ENCODE data around the gene SUPT20HL1. TPM values are rescaled to one million over a fixed set of nuclear protein-coding genes. Genes with fewer than 3 reads are reported as not detected.
A peak's percentile ranks its signal among the peaks of the same experiment; 100 is the strongest.

Gene SUPT20HL1
- total and polyA plus RNA-seq, 12 donors: 0.17 TPM; not detected in 11

DNA sequence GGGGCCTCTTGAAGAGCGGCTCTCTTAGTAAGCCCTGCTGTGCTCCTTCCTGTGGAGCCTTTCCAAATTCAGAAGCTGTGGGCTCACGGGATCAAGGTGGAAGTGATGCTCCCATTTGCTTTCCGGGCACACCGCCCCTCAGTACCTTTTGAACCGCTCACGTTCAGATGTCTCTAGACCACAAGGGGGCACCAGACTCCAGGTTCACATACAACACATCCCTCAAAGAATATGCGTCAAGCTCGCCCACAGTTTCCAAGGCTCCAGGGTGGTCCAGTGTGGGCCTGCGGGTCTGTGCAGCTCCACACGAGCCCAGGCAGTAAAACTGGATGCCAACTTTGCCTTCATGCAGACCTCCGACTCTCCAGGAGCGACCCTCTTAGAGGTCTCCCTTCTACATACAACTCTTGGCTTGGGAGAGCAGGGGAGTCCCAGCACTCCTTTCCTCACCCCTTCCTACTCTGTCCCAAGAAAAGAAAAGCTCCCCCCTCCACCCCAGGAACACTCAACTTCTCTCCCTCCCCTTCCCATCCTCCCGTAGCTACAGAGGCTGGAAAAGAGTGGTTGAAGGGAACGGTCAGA lies 11.0 kb downstream of the SUPT20HL1 start:
- Histone ChIP-seq H3K27me3 (peaks cover 27% of the 10 kb centered on the region), H3K27ac (no peak overlapping the region), H3K4me1 (replicated peaks in 1 of 2) (no peaks in the 10 kb centered on the region), H3K9me3 (replicated peaks in 1 of 3) (no peaks in the 10 kb centered on the region), H3K36me3 (replicated peaks in 1 of 2) (no peaks in the 10 kb centered on the region), H3K4me3 (no peak overlapping the region)
- 17 to 26% (median 17%) methylated on average over 9 to 14 of the region's 14 CpGs for WGBS, 4 donors
- TF ChIP-seq, protein P1, sequence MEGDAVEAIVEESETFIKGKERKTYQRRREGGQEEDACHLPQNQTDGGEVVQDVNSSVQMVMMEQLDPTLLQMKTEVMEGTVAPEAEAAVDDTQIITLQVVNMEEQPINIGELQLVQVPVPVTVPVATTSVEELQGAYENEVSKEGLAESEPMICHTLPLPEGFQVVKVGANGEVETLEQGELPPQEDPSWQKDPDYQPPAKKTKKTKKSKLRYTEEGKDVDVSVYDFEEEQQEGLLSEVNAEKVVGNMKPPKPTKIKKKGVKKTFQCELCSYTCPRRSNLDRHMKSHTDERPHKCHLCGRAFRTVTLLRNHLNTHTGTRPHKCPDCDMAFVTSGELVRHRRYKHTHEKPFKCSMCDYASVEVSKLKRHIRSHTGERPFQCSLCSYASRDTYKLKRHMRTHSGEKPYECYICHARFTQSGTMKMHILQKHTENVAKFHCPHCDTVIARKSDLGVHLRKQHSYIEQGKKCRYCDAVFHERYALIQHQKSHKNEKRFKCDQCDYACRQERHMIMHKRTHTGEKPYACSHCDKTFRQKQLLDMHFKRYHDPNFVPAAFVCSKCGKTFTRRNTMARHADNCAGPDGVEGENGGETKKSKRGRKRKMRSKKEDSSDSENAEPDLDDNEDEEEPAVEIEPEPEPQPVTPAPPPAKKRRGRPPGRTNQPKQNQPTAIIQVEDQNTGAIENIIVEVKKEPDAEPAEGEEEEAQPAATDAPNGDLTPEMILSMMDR (IDR thresholded peaks at IDR 0.05): peak; percentile 20 to 58 (median 36)
- no peak for TF ChIP-seq POLR2A (IDR thresholded peaks at IDR 0.05)
- intact Hi-C loops (cut with DNase I): no loop called here
- peak; percentile 23 to 73 (median 54) for DNase-seq

DNA sequence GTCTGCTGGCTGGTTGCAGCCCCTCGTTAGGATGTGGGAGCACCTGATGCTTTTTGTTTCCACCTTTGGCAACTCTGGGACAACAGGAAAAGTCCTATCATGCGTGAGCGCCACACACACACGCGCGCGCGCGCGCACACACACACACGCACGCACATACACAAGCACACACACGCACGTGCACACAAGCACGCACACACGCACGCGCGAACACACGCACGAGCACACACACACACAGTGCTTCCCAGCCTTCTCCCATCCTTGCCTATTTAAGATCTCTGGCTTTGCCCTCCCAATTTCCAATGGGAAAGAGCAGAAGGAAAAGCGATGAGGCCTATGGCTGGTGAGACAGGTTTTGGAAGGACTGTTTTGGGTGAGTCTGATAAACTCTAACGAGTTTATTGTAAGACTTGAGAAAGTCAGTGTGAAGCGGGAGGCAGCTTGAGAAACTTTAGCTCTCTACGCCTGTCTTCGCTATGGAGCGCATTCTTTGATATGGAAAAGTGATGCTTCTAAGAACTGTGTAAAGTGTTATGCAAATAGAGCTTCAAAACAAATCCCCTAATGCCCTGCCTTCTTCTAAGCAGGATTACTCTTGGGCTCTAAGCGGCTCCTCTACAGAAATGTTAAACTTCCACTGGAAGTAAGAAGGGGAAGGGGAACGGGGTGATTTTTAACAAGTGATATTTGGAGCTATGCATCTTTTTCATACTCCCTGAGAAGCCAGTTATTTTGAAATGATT lies 11.8 kb downstream of the SUPT20HL1 start:
- H3K27ac ChIP-seq: no peak overlapping the region
- no peaks in the 10 kb centered on the region for H3K36me3 ChIP-seq (replicated peaks in 1 of 2)
- H3K4me1 ChIP-seq (replicated peaks in 1 of 2): no peaks in the 10 kb centered on the region
- H3K4me3 ChIP-seq: no peak overlapping the region
- H3K9me3 ChIP-seq (replicated peaks in 1 of 3): no peaks in the 10 kb centered on the region
- H3K27me3 ChIP-seq: peaks cover 30% of the 10 kb centered on the region
- no peak for DNase-seq
- TF ChIP-seq, protein P1 (IDR thresholded peaks at IDR 0.05): no peak
- TF ChIP-seq POLR2A (IDR thresholded peaks at IDR 0.05): no peak
- intact Hi-C loops (cut with DNase I): no loop called here
- WGBS, 4 donors: 58 to 72% (median 69%) methylated on average over 24 to 29 of the region's 29 CpGs

DNA sequence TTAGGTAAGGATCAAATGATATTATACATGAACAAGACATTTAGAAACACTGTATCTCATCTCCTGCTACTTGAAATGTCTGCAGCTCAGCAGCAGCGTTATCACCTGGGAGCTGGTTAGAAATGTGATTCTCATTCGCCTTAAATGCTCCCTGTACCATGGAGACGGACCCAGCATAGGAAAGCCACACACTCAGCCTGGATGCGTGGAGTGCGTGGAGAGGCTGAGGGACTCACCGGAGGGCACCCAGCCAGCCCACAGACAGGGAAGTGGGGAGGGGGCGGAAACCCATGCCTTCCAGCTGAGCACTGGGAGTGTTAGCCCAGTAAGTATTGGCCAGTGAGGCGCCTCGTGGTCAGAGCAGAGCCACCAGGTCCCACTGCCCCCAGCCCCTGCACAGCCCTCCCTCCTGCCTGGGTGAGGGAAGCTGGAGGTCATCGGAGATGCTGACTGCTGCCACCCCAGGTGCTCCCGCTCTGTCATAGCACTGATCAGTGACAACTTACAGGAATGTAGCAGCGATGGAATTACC lies 15.2 kb downstream of the SUPT20HL1 start:
- no peak overlapping the region for H3K27ac ChIP-seq
- TF ChIP-seq, protein P1 (IDR thresholded peaks at IDR 0.05): no peak
- TF ChIP-seq POLR2A (IDR thresholded peaks at IDR 0.05): no peak
- H3K9me3 ChIP-seq (replicated peaks in 1 of 3): no peaks in the 10 kb centered on the region
- 53 to 80% (median 65%) methylated on average over 2 to 12 of the region's 12 CpGs for WGBS, 4 donors
- DNase-seq: no peak
- H3K4me3 ChIP-seq: no peak overlapping the region
- H3K27me3 ChIP-seq: peaks cover 33% of the 10 kb centered on the region
- no peaks in the 10 kb centered on the region for H3K36me3 ChIP-seq (replicated peaks in 1 of 2)
- intact Hi-C loops (cut with DNase I): no loop called here
- no peaks in the 10 kb centered on the region for H3K4me1 ChIP-seq (replicated peaks in 1 of 2)

DNA sequence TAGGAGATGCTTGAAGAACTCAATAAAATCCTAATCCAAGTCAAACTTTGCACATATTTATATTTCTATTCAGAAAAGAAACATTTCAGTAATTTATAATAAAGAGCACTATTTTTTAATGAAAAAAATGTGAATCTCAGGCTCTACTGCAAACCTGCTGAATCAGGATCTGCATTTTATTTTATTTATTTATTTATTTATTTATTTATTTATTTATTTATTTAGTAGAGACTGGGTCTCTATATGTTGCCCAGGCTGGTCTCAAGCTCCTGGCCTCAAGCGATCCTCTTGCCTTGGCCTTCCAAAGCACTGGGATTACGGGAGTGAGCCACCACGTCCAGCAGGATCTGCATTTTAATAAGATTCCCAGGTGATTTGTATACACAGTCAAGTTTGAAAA lies 16.0 kb downstream of the SUPT20HL1 start:
- no peak overlapping the region for H3K27ac ChIP-seq
- no peaks in the 10 kb centered on the region for H3K9me3 ChIP-seq (replicated peaks in 1 of 3)
- H3K4me1 ChIP-seq (replicated peaks in 1 of 2): no peaks in the 10 kb centered on the region
- no peak overlapping the region for H3K4me3 ChIP-seq
- peaks cover 33% of the 10 kb centered on the region for H3K27me3 ChIP-seq
- 63 to 96% (median 83%) methylated on average over 3 of the region's 3 CpGs for WGBS, 4 donors
- TF ChIP-seq, protein P1 (IDR thresholded peaks at IDR 0.05): no peak
- TF ChIP-seq POLR2A (IDR thresholded peaks at IDR 0.05): no peak
- H3K36me3 ChIP-seq (replicated peaks in 1 of 2): no peaks in the 10 kb centered on the region
- no peak for DNase-seq
- intact Hi-C loops (cut with DNase I): no loop called here

Data from adrenal gland (tissue), 12 donors.